K562 (cell line): ENCODE data around the gene PPM1F. TPM values are rescaled to one million over a fixed set of nuclear protein-coding genes. Genes with fewer than 3 reads are reported as not detected.

Source experiments
- BCL6 ChIP-seq: fragments of 250-450 bp; sonication (Bioruptor Pico); IDR thresholded peaks from 2 replicates; pipeline ENCODE4 v1.4.0; 2020
- CREB1 ChIP-seq, 2 experiments: sonication (generic) in 1 of 2; formaldehyde crosslinking in 1 of 2; IDR thresholded peaks; 2 replicates each; pipeline versions ENCODE4 v1.6.1 to v1.8.0; 2012 to 2022; ENCODE audit warnings: inconsistent platforms in 1 of 2, mild to moderate bottlenecking in 1 of 2, missing genetic modification reagents in 1 of 2, moderate library complexity in 1 of 2
- CTBP1 ChIP-seq: fragments of 450-650 bp; IDR thresholded peaks from 2 replicates; pipeline ENCODE4 v1.6.1; 2016; ENCODE audit warnings: borderline replicate concordance
- FOXP1 ChIP-seq: sonication (generic); formaldehyde crosslinking; IDR thresholded peaks from 2 replicates; pipeline ENCODE4 v1.8.0; 2022; ENCODE audit warnings: mild to moderate bottlenecking, missing genetic modification reagents
- GTF2E2 ChIP-seq: fragments of 200-800 bp; sonication (Bioruptor generic); IDR thresholded peaks from 2 replicates; pipeline ENCODE4 v1.6.1; 2016; ENCODE audit warnings: missing genetic modification characterization, missing compliant biosample characterization
- HINFP ChIP-seq: fragments of 450-650 bp; conservative IDR thresholded peaks from 2 replicates; pipeline ENCODE4 v1.6.1; 2016; ENCODE audit warnings: missing genetic modification characterization, low read depth, mild to moderate bottlenecking, control low read depth, missing compliant biosample characterization
- LCOR ChIP-seq: sonication (generic); formaldehyde crosslinking; IDR thresholded peaks from 2 replicates; pipeline ENCODE4 v1.8.0; 2022; ENCODE audit warnings: mild to moderate bottlenecking, missing genetic modification reagents
- NCOR1 ChIP-seq: fragments of 450-650 bp; IDR thresholded peaks from 2 replicates; pipeline ENCODE4 v1.6.1; 2016; ENCODE audit warnings: mild to moderate bottlenecking, moderate library complexity
- NUFIP1 ChIP-seq: fragments of 450-650 bp; IDR thresholded peaks from 2 replicates; pipeline ENCODE4 v1.6.1; 2018; ENCODE audit not compliant: partially characterized antibody
- PBX2 ChIP-seq, 2 experiments: IDR thresholded peaks in 1 of 2; conservative IDR thresholded peaks in 1 of 2; 2 replicates each; pipeline ENCODE4 v1.6.1; 2016; ENCODE audit warnings: low read depth in 2 of 2, mild to moderate bottlenecking in 1 of 2, missing compliant biosample characterization in 1 of 2, missing genetic modification characterization in 1 of 2, moderate library complexity in 1 of 2
- PHB ChIP-seq: fragments of 250-450 bp; sonication (Bioruptor Pico); IDR thresholded peaks from 2 replicates; pipeline ENCODE4 v1.5.0; 2021
- POLR2AphosphoS5 ChIP-seq: IDR thresholded peaks from 2 replicates; pipeline ENCODE4 v1.6.1; 2011; ENCODE audit warnings: mild to moderate bottlenecking, low read depth, low read length, moderate library complexity; ENCODE audit not compliant: control insufficient read depth, insufficient read depth
- RB1 ChIP-seq: fragments of 450-650 bp; IDR thresholded peaks from 2 replicates; pipeline ENCODE4 v1.6.1; 2017; ENCODE audit warnings: low read depth, mild to moderate bottlenecking
- SMARCA5 ChIP-seq: fragments of 450-650 bp; IDR thresholded peaks from 2 replicates; pipeline ENCODE4 v1.6.1; 2016
- TAF15 ChIP-seq: fragments of 200-400 bp; formaldehyde crosslinking; IDR thresholded peaks from 2 replicates; pipeline ENCODE4 v1.6.1; 2017; ENCODE audit warnings: mild to moderate bottlenecking, low read depth, low read length, moderate library complexity
- ZBTB26 ChIP-seq: fragments of 450-650 bp; formaldehyde crosslinking; IDR thresholded peaks from 2 replicates; pipeline ENCODE4 v1.4.0; 2022; ENCODE audit warnings: missing genetic modification characterization
- ZMIZ1 ChIP-seq, 2 experiments: fragments of 150-350 bp in 1 of 2; IDR thresholded peaks; 2 replicates each; pipeline ENCODE4 v1.6.1; 2012 to 2016; ENCODE audit warnings: low read depth in 2 of 2, low read length in 2 of 2, mild to moderate bottlenecking in 1 of 2, moderate library complexity in 1 of 2
- ZNF23 ChIP-seq: fragments of 250-450 bp; sonication (Bioruptor Pico); IDR thresholded peaks from 2 replicates; pipeline ENCODE4 v1.4.0; 2020; ENCODE audit warnings: mild to moderate bottlenecking
- ZNF354B ChIP-seq: fragments of 250-450 bp; sonication (Bioruptor Pico); IDR thresholded peaks from 2 replicates; pipeline ENCODE4 v1.4.0; 2020
- polyA plus RNA-seq, 8 experiments: library from polyadenylated mRNA; depleted of rRNA in 4 of 8; stranded (reverse) in 5 of 8; unstranded in 3 of 8; fragments of >200 nt; fragmentation: Nextera tagmentation in 2 of 8; fragmentation: Illumina TruSeq in 1 of 8; extraction: Ambion mirVana in 2 of 8; extraction: Trizol in 1 of 8; gene quantifications; 2 replicates each; pipeline versions ENCODE4 v1.2.1 to v1.2.3, GENCODE V29; 2011 to 2014; ENCODE audit warnings: inconsistent platforms in 1 of 8, missing spikeins in 1 of 8
- total RNA-seq, 7 experiments: library from RNA; depleted of rRNA in 6 of 7; stranded (reverse); fragments of >200 nt in 6 of 7; fragmentation: Illumina TruSeq in 2 of 7; extraction: Trizol in 2 of 7; gene quantifications; 2 replicates each; pipeline versions ENCODE4 v1.2.1 to v1.2.3, GENCODE V29; 2011 to 2021; ENCODE audit warnings: low replicate concordance in 1 of 7

PPM1F gene
- total and polyA plus RNA-seq, 9 of the 15 experiments (the other 6 are each of a cell fraction or from before 2014, with no cell fraction given), result 2.1 to 159 (median 64.0) TPM

GRCh38 chr22:21961886-21962654 lies 9.4 kb upstream of the PPM1F start (continued):
- no peak for TF ChIP-seq ZMIZ1 (IDR thresholded peaks at IDR 0.05; ENCODE audit: low read depth in 2 of 2, low read length in 2 of 2)
- TF ChIP-seq SMARCA5, result no peak
- TF ChIP-seq PHB (CRISPR knock-in tag), result 0 out of 2 replicates have a peak, but pooled peaks have one; percentile 17
- no peak for TF ChIP-seq ZBTB26
- no peak for TF ChIP-seq RB1
- TF ChIP-seq PBX2 (CRISPR knock-in tag; IDR thresholded peaks at IDR 0.05; ENCODE audit: low read depth), result no peak
- TF ChIP-seq PBX2 (tag; conservative IDR thresholded peaks at IDR 0.05; ENCODE audit: low read depth), result no peak
- peak; percentile 83; the same call in 1 of the 2 replicates for TF ChIP-seq TAF15
- no peak for TF ChIP-seq ZNF23 (CRISPR knock-in tag)
- TF ChIP-seq BCL6 (CRISPR knock-in tag), result no peak
- no peak for TF ChIP-seq NCOR1
- peak; percentile 84 for TF ChIP-seq POLR2AphosphoS5
- no peak for TF ChIP-seq CTBP1
- TF ChIP-seq LCOR (CRISPR knock-in tag), result no peak
- TF ChIP-seq CREB1 (IDR thresholded peaks at IDR 0.05), result no peak
- TF ChIP-seq CREB1 (CRISPR knock-in tag; IDR thresholded peaks at IDR 0.05), result no peak
- no peak for TF ChIP-seq FOXP1 (CRISPR knock-in tag)
- TF ChIP-seq HINFP, result no peak
- TF ChIP-seq NUFIP1, result no peak
- TF ChIP-seq ZNF354B (CRISPR knock-in tag), result no peak
- no peak for TF ChIP-seq GTF2E2 (tag)
